IPS-20b (cell line): ENCODE measurements around the gene RPL10A.

Experiments
- H3K27ac ChIP-seq: one replicate; pipeline ENCODE4 v1.5.1; 2013; ENCODE audit warnings: low read length
- H3K27me3 ChIP-seq: 2 replicates; pipeline ENCODE4 v1.6.1; 2013; ENCODE audit warnings: mild to moderate bottlenecking, low read length, inconsistent platforms; ENCODE audit not compliant: insufficient read depth
- H3K36me3 ChIP-seq: 2 replicates; pipeline ENCODE4 v1.6.1; 2013; ENCODE audit warnings: low read depth, mild to moderate bottlenecking, inconsistent platforms, low read length, moderate library complexity; ENCODE audit not compliant: insufficient read depth
- H3K4me1 ChIP-seq: 2 replicates; pipeline ENCODE4 v1.6.1; 2013; ENCODE audit warnings: mild to moderate bottlenecking, control low read depth, inconsistent platforms, low read length, moderate library complexity; ENCODE audit not compliant: insufficient read depth
- H3K4me3 ChIP-seq: 2 replicates; pipeline ENCODE4 v1.5.1; 2013; ENCODE audit warnings: mild to moderate bottlenecking, low read length, inconsistent platforms
- H3K9ac ChIP-seq: 2 replicates; pipeline ENCODE4 v1.6.1; 2013; ENCODE audit warnings: low read depth, mild to moderate bottlenecking, inconsistent platforms, low read length, moderate library complexity
- H3K9me3 ChIP-seq: 2 replicates; pipeline ENCODE4 v1.6.1; 2013; ENCODE audit warnings: mild to moderate bottlenecking, low read depth, low read length, inconsistent platforms; ENCODE audit not compliant: insufficient read depth

The RPL10A gene

GRCh38 chr6:35451354-35452182, 16.6 kb upstream of the RPL10A start:
- H3K4me3 ChIP-seq: peak overlapping the region; percentile 79
- peaks cover 22% of the 10 kb centered on the region for H3K27me3 ChIP-seq
- no peaks in the 10 kb centered on the region for H3K9me3 ChIP-seq
- 0 out of 2 replicates have a peak, but pooled peaks cover 9% of the 10 kb centered on the region for H3K36me3 ChIP-seq
- H3K4me1 ChIP-seq: peaks cover 20% of the 10 kb centered on the region; the same call in 1 of the 2 replicates
- H3K27ac ChIP-seq: no peak overlapping the region
- no peak overlapping the region for H3K9ac ChIP-seq

- Histone ChIP-seq H3K27ac (no peak within 1 kb of the TSS), H3K9me3 (no peaks in the 10 kb centered on the region), H3K9ac (peak within 1 kb of the TSS; percentile 59; the same call in 1 of the 2 replicates), H3K4me3 (peak within 1 kb of the TSS; percentile 79), H3K4me1 (peaks cover 20% of the 10 kb centered on the region; the same call in 1 of the 2 replicates), H3K36me3 (peaks cover 16% of the 10 kb centered on the region; the same call in 1 of the 2 replicates), H3K27me3 (peaks cover 22% of the 10 kb centered on the region)
Measured at GRCh38 chr6:35452183-35453090, 15.8 kb upstream of the RPL10A start, which contains the start of gene FANCE. FANCE (plus strand) TSS chr6:35452338; CDS start chr6:35452546, 208 bp downstream.

- H3K27me3 ChIP-seq: peaks cover 22% of the 10 kb centered on the region
- H3K9ac ChIP-seq: peak overlapping the region; percentile 59; the same call in 1 of the 2 replicates
- H3K4me3 ChIP-seq: peak overlapping the region; percentile 79
- H3K4me1 ChIP-seq: peaks cover 20% of the 10 kb centered on the region; the same call in 1 of the 2 replicates
- H3K27ac ChIP-seq: no peak overlapping the region
- H3K36me3 ChIP-seq: peaks cover 21% of the 10 kb centered on the region; the same call in 1 of the 2 replicates
- no peaks in the 10 kb centered on the region for H3K9me3 ChIP-seq
Measured at GRCh38 chr6:35453236-35453635, 15.0 kb upstream of the RPL10A start.

GRCh38 chr6:35454391-35455110, 13.7 kb upstream of the RPL10A start:
- no peaks in the 10 kb centered on the region for H3K9me3 ChIP-seq
- H3K9ac ChIP-seq: peak overlapping the region; percentile 8; the same call in 1 of the 2 replicates
- peak overlapping the region; percentile 2; the same call in 1 of the 2 replicates for H3K4me3 ChIP-seq
- no peak overlapping the region for H3K27ac ChIP-seq
- peaks cover 31% of the 10 kb centered on the region; the same call in 1 of the 2 replicates for H3K36me3 ChIP-seq
- peaks cover 21% of the 10 kb centered on the region for H3K27me3 ChIP-seq
- H3K4me1 ChIP-seq: peaks cover 20% of the 10 kb centered on the region; the same call in 1 of the 2 replicates

GRCh38 chr6:35457907-35458306, 10.3 kb upstream of the RPL10A start:
- Histone ChIP-seq H3K27me3 (peaks cover 7% of the 10 kb centered on the region), H3K9ac (no peak overlapping the region), H3K27ac (no peak overlapping the region), H3K4me1 (peaks cover 14% of the 10 kb centered on the region; the same call in 1 of the 2 replicates), H3K36me3 (peaks cover 47% of the 10 kb centered on the region; the same call in 1 of the 2 replicates), H3K9me3 (no peaks in the 10 kb centered on the region), H3K4me3 (no peak overlapping the region)

GRCh38 chr6:35461270-35461669, 6.9 kb upstream of the RPL10A start:
- Histone ChIP-seq H3K27me3 (no peaks in the 10 kb centered on the region), H3K4me3 (no peak overlapping the region), H3K9me3 (no peaks in the 10 kb centered on the region), H3K9ac (no peak overlapping the region), H3K4me1 (no peaks in the 10 kb centered on the region), H3K36me3 (peaks cover 54% of the 10 kb centered on the region), H3K27ac (no peak overlapping the region)

GRCh38 chr6:35463292-35463691, 4.9 kb upstream of the RPL10A start:
- no peak overlapping the region for H3K9ac ChIP-seq
- peaks cover 48% of the 10 kb centered on the region for H3K36me3 ChIP-seq
- no peak overlapping the region for H3K4me3 ChIP-seq
- peaks cover 9% of the 10 kb centered on the region; the same call in 1 of the 2 replicates for H3K27me3 ChIP-seq
- no peaks in the 10 kb centered on the region for H3K4me1 ChIP-seq
- no peaks in the 10 kb centered on the region for H3K9me3 ChIP-seq
- H3K27ac ChIP-seq: no peak overlapping the region

GRCh38 chr6:35465646-35466045, 2.6 kb upstream of the RPL10A start:
- Histone ChIP-seq H3K36me3 (peaks cover 58% of the 10 kb centered on the region), H3K4me1 (peaks cover 2% of the 10 kb centered on the region; the same call in 1 of the 2 replicates), H3K27me3 (peaks cover 9% of the 10 kb centered on the region; the same call in 1 of the 2 replicates), H3K9ac (no peak overlapping the region), H3K9me3 (no peaks in the 10 kb centered on the region), H3K27ac (no peak overlapping the region), H3K4me3 (no peak overlapping the region)

- H3K4me1 ChIP-seq: peaks cover 2% of the 10 kb centered on the region; the same call in 1 of the 2 replicates
- H3K9me3 ChIP-seq: no peaks in the 10 kb centered on the region
- H3K9ac ChIP-seq: peak overlapping the region; percentile 100
- H3K27me3 ChIP-seq: peaks cover 9% of the 10 kb centered on the region; the same call in 1 of the 2 replicates
- peak overlapping the region; percentile 90 for H3K4me3 ChIP-seq
- peak overlapping the region; percentile 99 for H3K27ac ChIP-seq
- H3K36me3 ChIP-seq: peaks cover 71% of the 10 kb centered on the region
Measured at GRCh38 chr6:35468980-35469750, 964 bp downstream of the RPL10A start.
